GM18508 (cell line): Measurements from ENCODE around the gene HEBP1.

ENCODE experiments used
- ATAC-seq: cut with Tn5 transposase; IDR thresholded peaks from one replicate; pipeline ENCODE4 v1.9.1; 2021; ENCODE audit warnings: moderate number of reproducible peaks; ENCODE audit not compliant: insufficient read depth, unreplicated experiment

HEBP1 gene

DNA sequence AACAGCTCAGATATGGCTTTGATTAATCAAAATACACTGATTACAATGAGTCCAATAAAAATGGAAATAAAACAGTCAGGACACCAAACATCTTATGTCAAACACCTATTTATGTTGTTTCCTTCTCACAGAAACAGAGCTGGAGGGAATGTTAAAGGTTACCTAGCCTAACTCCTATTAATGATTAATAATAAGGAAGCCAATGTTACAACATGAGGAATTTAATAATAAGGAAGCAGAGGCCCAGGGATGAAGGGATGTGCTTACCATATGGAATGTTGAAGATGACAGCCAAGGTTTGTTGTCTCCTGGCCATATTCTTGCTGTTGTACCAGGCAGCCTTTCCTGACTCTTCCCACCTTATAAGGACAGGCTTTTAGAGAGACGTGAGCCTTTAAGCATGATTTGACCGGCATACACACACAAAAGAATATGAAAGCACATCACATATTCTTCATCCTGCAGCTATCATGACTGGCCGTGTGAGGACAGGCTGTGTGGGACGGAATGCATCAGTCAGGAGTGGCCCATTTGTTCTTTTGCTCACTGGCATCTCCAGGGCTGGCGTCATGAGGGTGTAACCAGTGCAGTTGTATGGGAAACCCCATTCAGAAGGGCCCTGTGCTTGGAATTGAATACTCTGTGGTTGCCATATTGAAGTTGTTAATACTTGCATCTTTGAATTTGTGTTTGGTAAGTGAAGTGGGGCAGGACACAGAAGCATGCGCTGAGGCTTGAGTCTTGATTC, 45.0 kb downstream of the HEBP1 start:
- ATAC-seq, result no peak

GRCh38 chr12:12954356-12954755, 45.7 kb downstream of the HEBP1 start:
- no peak for ATAC-seq

- ATAC-seq, result no peak
Measured at GRCh38 chr12:12952036-12952435, 48.0 kb downstream of the HEBP1 start, which contains the start of gene GPRC5D. GPRC5D (minus strand) TSS chr12:12952170; CDS start chr12:12950384, 1,786 bp downstream.

DNA sequence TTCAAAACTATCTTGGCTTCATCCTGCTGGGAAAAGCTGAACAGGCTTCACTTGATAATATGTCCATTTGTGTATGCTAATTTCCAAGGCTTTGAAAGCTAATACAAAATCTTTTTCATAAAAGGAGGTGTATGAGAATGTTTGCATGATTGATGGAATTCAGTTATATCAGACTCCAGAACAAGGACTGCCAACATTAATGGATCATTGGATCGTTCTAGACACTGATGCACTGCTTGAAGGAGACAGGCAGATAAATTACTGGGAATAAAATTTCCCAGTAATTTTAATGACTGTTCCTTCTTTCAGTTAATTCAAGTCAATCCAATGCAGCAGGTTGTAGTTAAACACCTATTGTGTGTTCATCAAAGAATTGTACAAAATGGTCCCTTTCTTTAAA, 48.6 kb downstream of the HEBP1 start:
- ATAC-seq, result no peak

GRCh38 chr12:12947902-12948301, 52.2 kb downstream of the HEBP1 start:
- no peak for ATAC-seq

GRCh38 chr12:12946686-12947355, 53.2 kb downstream of the HEBP1 start:
- no peak for ATAC-seq

GRCh38 chr12:12945591-12945990, 54.5 kb downstream of the HEBP1 start:
- ATAC-seq, result no peak

DNA sequence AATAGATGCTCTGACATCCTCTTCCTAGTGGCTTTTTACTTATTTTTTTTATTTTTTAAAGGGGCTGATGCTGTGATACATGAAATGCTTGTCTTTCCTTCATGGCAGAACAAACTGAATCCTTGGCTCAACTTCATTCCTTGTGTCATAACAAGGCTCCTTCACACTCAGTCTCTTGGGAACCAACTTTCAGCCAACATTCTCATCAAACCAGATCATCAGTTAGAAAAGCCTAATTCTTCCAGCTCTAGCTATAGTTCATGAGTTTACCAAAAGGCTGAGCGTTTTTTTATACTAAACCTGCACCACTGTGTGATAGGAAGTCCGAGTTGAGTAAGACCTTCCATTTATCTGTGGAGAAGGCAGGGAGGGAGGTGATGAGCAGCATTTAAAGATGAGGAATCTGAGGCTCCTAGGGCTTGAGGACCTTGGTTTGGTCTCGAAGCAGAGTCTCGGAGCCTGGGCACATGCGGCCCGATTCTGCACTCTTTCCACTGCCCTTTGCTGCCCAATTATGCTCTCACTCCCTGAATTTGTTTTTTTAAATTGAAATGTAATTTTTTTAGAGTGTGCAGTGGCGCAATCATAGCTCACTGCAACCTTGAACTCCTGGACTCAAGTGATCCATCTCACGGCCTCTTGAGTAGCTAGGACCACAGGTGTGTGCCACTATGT, 56.3 kb downstream of the HEBP1 start:
- no peak for ATAC-seq

GRCh38 chr12:12941450-12942350, 58.4 kb downstream of the HEBP1 start:
- ATAC-seq, result no peak

DNA sequence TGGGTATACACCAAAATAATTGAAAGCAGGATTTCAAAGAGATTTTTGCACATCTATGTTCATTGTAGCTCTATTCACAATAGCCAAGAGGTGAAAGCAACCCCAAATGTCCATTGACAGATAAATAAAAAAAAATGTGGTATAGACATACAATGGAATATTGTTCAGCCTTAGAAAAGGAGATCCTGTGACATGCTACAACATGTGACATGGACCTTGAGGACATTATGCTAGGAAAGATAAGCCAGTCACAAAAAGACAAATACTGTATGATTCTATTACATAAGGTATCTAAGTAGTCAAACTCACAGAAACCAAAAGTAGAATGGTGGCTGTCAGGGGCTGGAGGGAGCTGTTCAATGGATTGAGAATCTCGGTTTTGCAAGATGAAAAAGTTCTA, 60.2 kb downstream of the HEBP1 start:
- ATAC-seq, result no peak

- no peak for ATAC-seq
Measured at GRCh38 chr12:12938541-12938940, 61.5 kb downstream of the HEBP1 start.

DNA sequence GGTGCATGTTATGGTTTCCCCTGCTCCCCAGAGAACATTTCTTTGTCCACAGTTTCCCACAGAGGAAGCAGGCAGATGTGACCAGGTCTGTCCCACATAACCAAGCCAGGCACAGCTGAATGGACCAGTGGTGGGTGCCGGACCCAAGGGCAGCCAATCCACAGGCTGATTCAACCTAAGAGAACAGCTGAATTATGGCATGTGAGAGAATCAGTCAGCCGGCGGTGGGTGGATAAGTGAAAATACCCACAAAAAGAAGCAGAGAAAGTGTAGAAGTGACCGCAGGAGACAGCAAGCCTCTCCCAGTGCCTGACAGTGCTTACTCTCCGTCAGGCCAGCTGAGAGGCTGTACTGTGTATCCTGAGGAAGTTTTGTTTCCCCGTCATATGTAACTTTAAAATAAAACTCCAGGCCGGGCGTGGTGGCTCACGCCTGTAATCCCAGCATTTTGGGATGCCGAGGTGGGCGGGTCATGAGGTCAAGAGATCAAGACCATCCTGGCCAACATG, 63.0 kb downstream of the HEBP1 start:
- ATAC-seq, result no peak

DNA sequence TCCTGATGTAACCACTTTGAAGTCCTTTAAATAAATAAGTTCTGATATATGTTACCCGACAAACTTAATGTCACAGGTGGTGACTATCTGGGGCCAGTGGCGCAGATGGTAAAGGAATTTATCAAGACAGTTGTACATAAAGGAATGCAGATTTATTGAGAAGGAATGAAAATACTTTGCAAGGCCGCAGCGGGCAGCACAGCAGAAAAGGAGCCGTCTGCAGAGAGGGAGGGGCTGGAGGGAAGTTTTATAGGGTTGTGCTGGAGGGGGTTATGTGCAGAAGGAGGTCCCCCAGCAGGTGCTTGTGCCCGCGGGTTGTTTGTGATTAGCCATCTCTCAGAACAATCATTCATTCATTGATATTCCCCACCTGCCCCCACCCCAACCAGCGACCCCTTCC, 65.5 kb downstream of the HEBP1 start:
- no peak for ATAC-seq

DNA sequence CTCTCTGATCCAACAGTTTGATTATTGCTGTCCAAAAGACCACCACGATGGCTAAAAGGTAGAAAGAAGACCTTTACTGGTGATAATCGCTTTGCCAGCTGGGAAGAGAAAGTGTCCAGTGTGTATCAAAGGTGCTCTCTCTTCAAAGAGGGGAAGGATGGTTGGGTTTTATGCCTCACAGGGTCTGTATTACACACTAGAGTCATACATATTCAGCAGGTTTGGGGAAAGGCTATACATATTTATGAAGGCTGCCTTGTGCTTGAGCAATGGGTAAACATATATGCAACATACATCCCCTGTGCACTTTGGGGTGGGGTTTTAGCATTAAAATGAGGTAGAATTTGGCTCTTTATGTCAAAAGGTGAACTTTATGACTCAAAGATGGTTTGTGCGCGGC, 66.3 kb downstream of the HEBP1 start:
- ATAC-seq, result no peak

DNA sequence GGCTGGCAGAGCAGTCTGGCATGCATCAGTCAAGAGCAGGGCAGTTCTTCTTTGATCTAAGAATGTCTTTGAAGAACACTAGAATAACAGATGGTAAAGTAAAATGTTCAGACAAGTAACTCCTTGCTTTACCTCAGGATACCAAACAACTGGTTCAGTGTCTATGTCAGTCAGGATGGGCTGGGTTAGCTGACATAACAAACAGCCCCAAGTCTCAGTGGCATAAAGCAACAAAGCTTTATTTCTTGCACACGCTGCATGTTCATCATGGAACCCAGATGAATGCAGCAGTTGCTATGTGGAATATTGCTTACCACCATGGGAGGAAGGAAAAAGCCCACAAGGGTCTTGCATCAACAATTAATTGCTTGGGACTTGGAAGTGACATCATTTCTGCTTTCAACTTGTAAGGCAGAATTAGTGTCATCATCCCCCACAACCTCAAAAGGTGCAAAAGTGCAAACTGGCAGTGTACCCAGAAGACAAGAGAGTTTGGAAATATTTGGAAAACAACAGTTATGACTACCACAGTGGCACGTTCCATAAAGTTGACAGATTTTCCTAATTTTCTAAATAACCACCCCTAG, 69.3 kb downstream of the HEBP1 start:
- ATAC-seq, result no peak

- ATAC-seq, result no peak
Measured at GRCh38 chr12:12929696-12930095, 70.4 kb downstream of the HEBP1 start.

DNA sequence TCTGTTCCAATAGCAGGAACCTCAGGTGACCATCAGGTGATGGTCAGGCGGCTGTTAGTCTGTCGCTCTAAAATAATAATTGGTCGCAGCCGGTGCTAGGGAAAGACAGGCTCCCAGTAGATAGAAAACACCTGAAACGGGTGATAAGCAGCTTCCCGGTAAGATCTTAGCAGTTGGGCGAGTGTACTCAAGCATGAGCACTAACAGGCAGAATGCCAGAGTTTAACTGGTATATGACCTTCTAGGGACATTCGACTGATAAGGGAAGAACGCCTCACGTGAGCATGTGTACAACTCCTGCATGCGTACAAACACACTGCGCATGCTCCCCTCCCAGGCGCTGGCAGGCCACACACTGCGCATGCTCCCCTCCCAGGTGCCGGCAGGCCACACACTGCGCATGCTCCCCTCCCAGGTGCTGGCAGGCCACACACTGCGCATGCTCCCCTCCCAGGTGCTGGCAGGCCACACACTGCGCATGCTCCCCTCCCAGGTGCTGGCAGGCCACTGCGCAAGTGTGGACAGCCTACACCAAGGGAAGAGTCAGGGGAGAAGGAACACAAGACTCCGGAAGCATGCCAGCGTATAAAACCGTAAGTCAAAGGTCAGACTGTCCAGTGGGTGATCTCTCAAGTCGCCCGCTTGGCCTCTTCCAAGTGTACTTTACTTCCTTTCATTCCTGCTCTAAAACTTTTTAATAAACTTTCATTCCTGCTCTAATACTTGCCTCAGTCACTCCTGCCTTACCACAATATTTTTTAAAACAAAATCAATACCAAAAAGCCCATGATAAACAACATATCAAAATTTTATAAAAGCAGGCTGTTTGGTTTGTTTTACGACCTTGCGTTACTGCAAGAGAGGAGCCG, 72.6 kb downstream of the HEBP1 start:
- no peak for ATAC-seq

GRCh38 chr12:12926571-12927071, 73.4 kb downstream of the HEBP1 start:
- ATAC-seq, result no peak

DNA sequence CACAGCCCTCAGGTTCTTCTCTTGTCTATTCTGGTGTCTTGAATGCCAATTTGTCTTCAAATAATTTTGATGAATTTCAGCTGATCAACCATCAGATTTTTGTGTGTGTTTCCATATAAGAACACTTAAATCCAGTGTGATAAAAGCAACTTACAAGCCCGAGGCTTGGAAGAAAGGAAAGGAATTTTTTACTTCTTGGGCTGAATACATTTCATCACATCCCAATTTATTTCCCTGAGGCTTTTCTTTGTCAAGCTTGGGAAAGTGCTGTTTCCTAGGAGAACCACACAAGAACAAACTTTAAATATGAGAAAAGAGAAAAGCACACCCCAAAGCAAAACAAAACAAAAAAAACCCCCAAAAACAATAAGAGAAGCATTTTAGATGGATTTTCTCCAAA, 74.7 kb downstream of the HEBP1 start:
- ATAC-seq, result no peak
